Small intestine (tissue), 7 donors: Measurements from ENCODE around the gene VWF. TPM values are rescaled to one million over a fixed set of nuclear protein-coding genes. Genes with fewer than 3 reads are reported as not detected.

Experiments
- DNase-seq, 2 donors: peaks; one replicate each; pipeline versions ENCODE4 v3.0.0 to v3.0.0-alpha.2; 2013
- FAIRE-seq: peaks from 2 replicates; lab custom pipeline; 2012; peaks lifted over from hg19 to GRCh38; lab: Jason Lieb, UNC
- H3K27ac ChIP-seq, 3 donors: one replicate each; pipeline ENCODE4 v1.5.1; 2013; ENCODE audit warnings: low read length in 2 of 3, mild to moderate bottlenecking in 2 of 3, control low read depth in 1 of 3, inconsistent platforms in 1 of 3, low read depth in 1 of 3, moderate library complexity in 1 of 3
- H3K27me3 ChIP-seq, 3 donors: one replicate each; pipeline ENCODE4 v1.6.1; 2013; ENCODE audit warnings: low read length in 3 of 3, inconsistent platforms in 1 of 3; ENCODE audit not compliant: control insufficient read depth in 3 of 3, insufficient read depth in 3 of 3
- H3K36me3 ChIP-seq, 3 donors: one replicate each; pipeline ENCODE4 v1.6.1; 2013; ENCODE audit warnings: low read length in 3 of 3, inconsistent platforms in 1 of 3, low read depth in 1 of 3, mild to moderate bottlenecking in 1 of 3, moderate library complexity in 1 of 3; ENCODE audit not compliant: control insufficient read depth in 3 of 3, insufficient read depth in 2 of 3
- H3K4me1 ChIP-seq, 3 donors: one replicate each; pipeline ENCODE4 v1.6.1; 2013; ENCODE audit warnings: low read length in 2 of 3, inconsistent platforms in 1 of 3, low read depth in 1 of 3, mild to moderate bottlenecking in 1 of 3, moderate library complexity in 1 of 3; ENCODE audit not compliant: control insufficient read depth in 3 of 3, insufficient read depth in 2 of 3
- H3K4me3 ChIP-seq, 3 donors: one replicate each; pipeline ENCODE4 v1.5.1; 2013; ENCODE audit warnings: low read length in 3 of 3, control low read depth in 1 of 3, inconsistent platforms in 1 of 3, low read depth in 1 of 3, mild to moderate bottlenecking in 1 of 3, moderate library complexity in 1 of 3
- H3K9me3 ChIP-seq, 2 donors: one replicate each; pipeline ENCODE4 v1.6.1; 2013; ENCODE audit warnings: low read depth in 1 of 2, low read length in 1 of 2; ENCODE audit not compliant: control insufficient read depth in 2 of 2, insufficient read depth in 1 of 2
- WGBS, 3 donors: extraction: QIAGEN DNeasy Blood & Tissue Kit; methylation state at CpG; one replicate each; pipeline ENCODE4 v1.1.7; 2013; 5-methylcytosine and 5-hydroxymethylcytosine counted together
- polyA plus RNA-seq, 4 donors: library from polyadenylated mRNA; stranded (reverse) in 3 of 4; unstranded in 1 of 4; fragments of 200-250 nt in 3 of 4; fragments of 120-200 nt in 1 of 4; gene quantifications; one replicate each; pipeline versions ENCODE4 v1.2.1 to v1.2.3, GENCODE V29; 2013
- donor health status: healthy with polysubstance abuse.
- donor health status: control.
- donor health status: control.
- donor health status: Bipolar disorder and iron deficiency.
- donor health status: healthy.

Gene VWF
- polyA plus RNA-seq, 4 donors, result 2.2 to 82.9 (median 6.1) TPM

- 83 to 93% (median 91%) methylated on average over 9 of the region's 9 CpGs for WGBS, 3 donors
- FAIRE-seq, result no peak
- H3K36me3 ChIP-seq, result no peaks in the 10 kb centered on the region
- H3K27me3 ChIP-seq, result no peaks in the 10 kb centered on the region
- peaks cover 0 to 15% (median 0%) of the 10 kb centered on the region in 3 donors for H3K4me1 ChIP-seq
- no peak overlapping the region for H3K27ac ChIP-seq
- no peak overlapping the region for H3K4me3 ChIP-seq
- no peaks in the 10 kb centered on the region for H3K9me3 ChIP-seq
- no peak for DNase-seq
These were observed 56.2 kb downstream of the VWF start for GRCh38 chr12:6068227-6068626.

- H3K27me3 ChIP-seq, result no peaks in the 10 kb centered on the region
- no peak overlapping the region for H3K4me3 ChIP-seq
- no peaks in the 10 kb centered on the region for H3K36me3 ChIP-seq
- no peak overlapping the region for H3K27ac ChIP-seq
- 48 to 68% (median 62%) methylated on average over 16 of the region's 16 CpGs for WGBS, 3 donors
- no peaks in the 10 kb centered on the region for H3K9me3 ChIP-seq
- DNase-seq (no peak), FAIRE-seq (no peak)
- H3K4me1 ChIP-seq, result peaks cover 0 to 15% (median 0%) of the 10 kb centered on the region in 3 donors
These were observed 57.1 kb downstream of the VWF start for GRCh38 chr12:6067152-6067916.

GRCh38 chr12:6066651-6067050, 57.8 kb downstream of the VWF start:
- H3K4me1 ChIP-seq, result peaks cover 0 to 15% (median 0%) of the 10 kb centered on the region in 3 donors
- no peak for DNase-seq
- no peaks in the 10 kb centered on the region for H3K27me3 ChIP-seq
- H3K4me3 ChIP-seq, result no peak overlapping the region
- no peak overlapping the region for H3K27ac ChIP-seq
- H3K36me3 ChIP-seq, result no peaks in the 10 kb centered on the region
- FAIRE-seq, result no peak
- WGBS, 3 donors, result 92 to 100% (median 92%) methylated on average over 1 of the region's 1 CpG
- no peaks in the 10 kb centered on the region for H3K9me3 ChIP-seq

- FAIRE-seq (no peak), DNase-seq (no peak)
- H3K9me3 ChIP-seq, result no peaks in the 10 kb centered on the region
- peaks cover 0 to 9% (median 0%) of the 10 kb centered on the region in 3 donors for H3K4me1 ChIP-seq
- no peak overlapping the region for H3K27ac ChIP-seq
- H3K36me3 ChIP-seq, result no peaks in the 10 kb centered on the region
- 70 to 88% (median 86%) methylated on average over 5 of the region's 5 CpGs for WGBS, 3 donors
- H3K27me3 ChIP-seq, result no peaks in the 10 kb centered on the region
- no peak overlapping the region for H3K4me3 ChIP-seq
These were observed 58.6 kb downstream of the VWF start for GRCh38 chr12:6065863-6066199.

GRCh38 chr12:6065131-6065862, 59.2 kb downstream of the VWF start:
- Histone ChIP-seq H3K4me3 (no peak overlapping the region), H3K9me3 (no peaks in the 10 kb centered on the region), H3K4me1 (peaks cover 0 to 4% (median 0%) of the 10 kb centered on the region in 3 donors), H3K27me3 (no peaks in the 10 kb centered on the region), H3K36me3 (no peaks in the 10 kb centered on the region), H3K27ac (no peak overlapping the region)
- DNase-seq (no peak), FAIRE-seq (no peak)
- 62 to 80% (median 66%) methylated on average over 8 of the region's 8 CpGs for WGBS, 3 donors

GRCh38 chr12:6062757-6063735, 61.4 kb downstream of the VWF start:
- DNase-seq, result peak; percentile 62 to 75
- 55 to 65% (median 58%) methylated on average over 20 of the region's 20 CpGs for WGBS, 3 donors
- H3K4me1 ChIP-seq, result peaks cover 0 to 13% (median 3%) of the 10 kb centered on the region in 3 donors
- FAIRE-seq, result no peak
- H3K9me3 ChIP-seq, result no peaks in the 10 kb centered on the region
- no peaks in the 10 kb centered on the region for H3K36me3 ChIP-seq
- H3K27ac ChIP-seq, result no peak overlapping the region
- no peak overlapping the region for H3K4me3 ChIP-seq
- no peaks in the 10 kb centered on the region for H3K27me3 ChIP-seq

GRCh38 chr12:6062395-6062756, 62.1 kb downstream of the VWF start:
- DNase-seq, result no peak
- FAIRE-seq, result no peak
- no peaks in the 10 kb centered on the region for H3K36me3 ChIP-seq
- peaks cover 0 to 18% (median 3%) of the 10 kb centered on the region in 3 donors for H3K4me1 ChIP-seq
- H3K27ac ChIP-seq, result no peak overlapping the region
- H3K27me3 ChIP-seq, result no peaks in the 10 kb centered on the region
- 72 to 83% (median 75%) methylated on average over 3 of the region's 3 CpGs for WGBS, 3 donors
- H3K9me3 ChIP-seq, result no peaks in the 10 kb centered on the region
- H3K4me3 ChIP-seq, result no peak overlapping the region

DNA sequence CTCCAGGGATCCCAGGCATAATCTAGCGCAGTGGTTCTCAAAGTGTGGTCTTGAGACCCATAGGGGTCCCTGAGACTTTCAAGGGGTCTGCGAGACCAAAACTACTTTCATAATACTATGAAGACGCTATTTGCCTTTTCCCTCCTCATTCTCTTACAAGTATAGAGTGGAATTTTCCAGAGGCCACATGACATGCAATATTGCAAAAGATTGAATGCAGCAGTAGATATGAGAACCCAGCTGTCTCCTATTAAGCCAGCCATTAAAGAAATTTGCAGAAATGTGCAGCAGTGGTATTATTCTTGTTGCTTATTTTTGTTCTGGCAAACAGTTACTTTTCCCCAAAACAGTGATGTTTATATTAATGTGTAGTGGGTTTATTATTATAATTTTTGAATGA, 62.8 kb downstream of the VWF start:
- 78 to 88% (median 80%) methylated on average over 3 of the region's 3 CpGs for WGBS, 3 donors
- FAIRE-seq, result no peak
- H3K27ac ChIP-seq, result no peak overlapping the region

More for the DNA sequence above, 62.8 kb downstream of the VWF start:
- DNase-seq, result no peak
- H3K9me3 ChIP-seq, result no peaks in the 10 kb centered on the region
- H3K27me3 ChIP-seq, result no peaks in the 10 kb centered on the region
- H3K36me3 ChIP-seq, result no peaks in the 10 kb centered on the region
- H3K4me3 ChIP-seq, result no peak overlapping the region
- H3K4me1 ChIP-seq, result peaks cover 0 to 23% (median 5%) of the 10 kb centered on the region in 3 donors
